Kidney (tissue), 14 donors: ENCODE results near the gene SLC25A25. TPM values are rescaled to one million over a fixed set of nuclear protein-coding genes. Genes with fewer than 3 reads are reported as not detected.

Experiments
- DNase-seq, 5 donors: peaks; one replicate each; pipeline ENCODE4 v3.0.0-alpha.2; 2013 to 2020
- FAIRE-seq: peaks from 2 replicates; lab custom pipeline; 2012; peaks lifted over from hg19 to GRCh38; lab: Jason Lieb, UNC
- H3K27ac ChIP-seq, 2 donors: one replicate each; pipeline ENCODE4 v1.7.0; 2013; ENCODE audit warnings: low read depth in 2 of 2, low read length in 2 of 2, inconsistent platforms in 1 of 2
- H3K27me3 ChIP-seq: one replicate; pipeline ENCODE4 v1.7.1; 2013; ENCODE audit warnings: low read length, inconsistent platforms; ENCODE audit not compliant: control insufficient read depth, insufficient read depth
- H3K36me3 ChIP-seq, 3 donors: one replicate each; pipeline versions ENCODE4 v1.7.0 to v1.7.1; 2013; ENCODE audit warnings: low read length in 3 of 3, control low read depth in 1 of 3, inconsistent platforms in 1 of 3; ENCODE audit not compliant: insufficient read depth in 3 of 3, control insufficient read depth in 2 of 3
- H3K4me1 ChIP-seq, 3 donors: one replicate each; pipeline versions ENCODE4 v1.7.0 to v1.7.1; 2013; ENCODE audit warnings: low read length in 3 of 3, inconsistent platforms in 1 of 3, low read depth in 1 of 3; ENCODE audit not compliant: control insufficient read depth in 2 of 3, insufficient read depth in 2 of 3
- H3K4me3 ChIP-seq, 3 donors: one replicate each; pipeline versions ENCODE4 v1.7.0 to v1.8.1; 2013; ENCODE audit warnings: low read length in 3 of 3, control low read depth in 1 of 3, inconsistent platforms in 1 of 3
- H3K9ac ChIP-seq, 3 donors: one replicate each; pipeline versions ENCODE4 v1.7.0 to v1.7.1; 2013; ENCODE audit warnings: low read length in 3 of 3, control low read depth in 1 of 3, inconsistent platforms in 1 of 3
- H3K9me3 ChIP-seq, 3 donors: one replicate each; pipeline versions ENCODE4 v1.7.0 to v1.7.1; 2013; ENCODE audit warnings: low read length in 3 of 3, control low read depth in 1 of 3, inconsistent platforms in 1 of 3; ENCODE audit not compliant: control insufficient read depth in 2 of 3, insufficient read depth in 1 of 3
- CTCF ChIP-seq: IDR thresholded peaks from 3 replicates; pipeline ENCODE4 v1.5.1; 2012; ENCODE audit warnings: mild to moderate bottlenecking, moderate library complexity, borderline replicate concordance; ENCODE audit not compliant: insufficient read depth; ENCODE audit errors: extremely low read depth
- intact Hi-C: fragments of 100-400 bp; cut with DNase I; formaldehyde crosslinking; loops from one replicate; pipeline ENCODE4 v1.11.1; 2022
- polyA plus RNA-seq: library from polyadenylated mRNA; stranded (reverse); fragments of 350-450 nt; fragmentation: Illumina TruSeq; extraction: RNeasy Lipid Tissue Mini Kit (QIAGEN cat#74804); gene quantifications from one replicate; pipeline ENCODE4 v1.2.3, GENCODE V29; 2014; ENCODE audit warnings: low read depth, low replicate concordance; ENCODE audit not compliant: insufficient read depth
- total RNA-seq: library from RNA; stranded (reverse); fragmentation: NEBNext Ultra II Directional; extraction: Animal tissue kit (Norgen Biotek cat#: 25700); gene quantifications from one replicate; pipeline ENCODE4 v1.2.1, GENCODE V29; 2021
- donor health status: control.
- donor health status: control.
- donor health status: control.
- donor health status: control.
- donor health status: control.
- donor health status: DM: yes; HTN: yes; CAD: no.
- donor health status: Normal renal cell carcinoma (clear cell type).

The SLC25A25 gene
- total and polyA plus RNA-seq, 2 donors from 2014 or later: 20.4 to 24.9 TPM

DNA sequence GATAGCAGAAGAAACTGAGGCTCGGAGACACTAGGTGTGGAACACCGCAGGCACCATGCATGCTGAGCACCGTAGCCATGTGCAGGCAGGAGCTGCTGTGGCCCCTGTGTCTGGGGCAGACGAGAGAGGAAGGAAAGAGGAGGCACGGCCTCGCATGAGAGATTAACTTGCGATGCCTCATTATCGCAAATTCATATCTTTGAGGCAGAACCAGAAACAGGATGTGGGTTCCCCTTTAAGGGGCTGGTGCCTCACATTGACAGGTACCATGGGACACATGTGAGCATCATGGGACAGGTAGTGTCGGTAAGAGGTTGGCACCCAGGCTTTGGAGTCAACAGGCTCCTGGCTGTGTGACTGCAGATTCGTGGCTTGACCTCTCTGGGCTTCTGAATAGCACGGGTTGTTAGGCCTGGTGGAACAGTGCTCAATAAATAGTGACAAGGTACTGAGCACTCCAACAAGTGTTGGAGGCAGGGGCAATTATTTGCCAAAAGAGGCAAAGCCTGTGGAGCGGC is 41.7 kb upstream of the SLC25A25 start:
- DNase-seq (no peak), FAIRE-seq (no peak)
- H3K4me1 ChIP-seq: no peaks in the 10 kb centered on the region
- H3K36me3 ChIP-seq: no peaks in the 10 kb centered on the region
- no peak overlapping the region for H3K9ac ChIP-seq
- H3K9me3 ChIP-seq: no peaks in the 10 kb centered on the region
- TF ChIP-seq CTCF: no peak
- no peak overlapping the region for H3K27ac ChIP-seq
- no peaks in the 10 kb centered on the region for H3K27me3 ChIP-seq
- intact Hi-C loops: no loop called here
- no peak overlapping the region for H3K4me3 ChIP-seq

DNA sequence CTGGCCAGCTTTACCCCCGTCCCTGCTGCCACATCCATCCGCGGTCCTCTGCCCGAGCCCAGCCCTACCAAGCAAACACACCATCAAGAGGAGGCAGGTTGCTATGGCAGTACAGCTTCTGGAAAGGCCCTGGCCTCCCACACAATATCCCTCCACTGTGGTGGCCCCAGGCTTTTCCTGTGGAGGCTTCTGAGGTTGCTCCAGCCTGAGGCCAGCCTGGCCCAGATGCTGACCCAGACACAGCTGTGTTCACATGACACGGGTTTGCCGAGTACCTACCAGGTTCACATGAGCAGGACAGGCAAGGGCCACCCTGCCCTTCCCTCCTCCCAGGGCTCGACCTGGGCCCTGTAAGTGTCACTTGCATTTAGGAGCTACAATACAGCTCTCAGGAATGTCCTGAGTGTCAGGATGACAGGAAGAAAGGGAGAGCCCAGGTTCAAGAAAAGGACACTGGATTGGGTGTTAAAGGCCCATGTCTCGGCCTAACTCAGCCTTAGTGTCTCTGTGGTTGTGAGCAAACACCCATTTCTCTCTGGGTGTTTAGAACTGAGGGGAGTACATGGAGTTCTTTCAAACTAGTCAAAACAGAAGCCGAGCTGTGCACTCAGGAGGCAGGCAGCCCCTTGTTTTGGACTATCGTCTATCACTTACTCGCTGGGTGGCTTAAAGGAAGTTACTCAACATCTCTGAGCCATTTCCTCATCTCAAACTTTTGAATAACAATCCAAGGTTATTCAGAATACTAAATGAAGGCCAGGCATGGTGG is 41.1 kb upstream of the SLC25A25 start:
- Histone ChIP-seq H3K9me3 (no peaks in the 10 kb centered on the region), H3K36me3 (no peaks in the 10 kb centered on the region), H3K9ac (peak overlapping the region in 1 of 3 donors; percentile 34), H3K27ac (peak overlapping the region in 1 of 2 donors; percentile 20), H3K4me1 (no peaks in the 10 kb centered on the region), H3K27me3 (no peaks in the 10 kb centered on the region), H3K4me3 (no peak overlapping the region)
- FAIRE-seq: no peak
- intact Hi-C loops: no loop called here
- TF ChIP-seq CTCF: no peak
- DNase-seq: no peak

DNA sequence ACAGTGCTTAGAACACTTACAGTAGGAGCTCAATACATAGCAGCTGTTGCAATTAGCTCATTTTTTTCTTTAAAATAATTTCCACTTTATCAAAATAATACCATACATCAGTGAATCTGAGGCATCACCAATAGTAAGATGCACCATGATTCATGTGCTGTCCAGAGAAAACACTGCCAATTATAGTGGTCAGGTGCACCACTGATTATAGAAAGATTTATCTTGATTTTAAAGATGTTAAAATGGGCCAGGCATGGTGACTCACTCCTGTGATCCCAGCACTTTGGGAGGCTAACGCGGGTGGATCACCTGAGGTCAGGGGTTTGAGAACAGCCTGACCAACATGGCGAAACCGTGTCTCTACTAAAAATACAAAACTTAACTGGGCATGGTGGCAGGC is 40.3 kb upstream of the SLC25A25 start:
- H3K36me3 ChIP-seq: no peaks in the 10 kb centered on the region
- intact Hi-C loops: no loop called here
- no peaks in the 10 kb centered on the region for H3K27me3 ChIP-seq
- no peaks in the 10 kb centered on the region for H3K9me3 ChIP-seq
- DNase-seq: no peak
- H3K27ac ChIP-seq: no peak overlapping the region
- H3K9ac ChIP-seq: no peak overlapping the region
- H3K4me1 ChIP-seq: no peaks in the 10 kb centered on the region
- H3K4me3 ChIP-seq: no peak overlapping the region
- no peak for TF ChIP-seq CTCF
- FAIRE-seq: no peak
